ENCODE measurements around the gene SLC39A3.

GRCh38 chr19:2719920-2720776 is 19.7 kb downstream of the SLC39A3 start:
- TF ChIP-seq CTCF (conservative IDR thresholded peaks at IDR 0.05; ENCODE audit: low read depth in 2 of 2) (no peak), EZH2 (IDR thresholded peaks at IDR 0.05; ENCODE audit: low read depth, unreplicated experiment) (no peak), REST (IDR thresholded peaks at IDR 0.05; ENCODE audit: unreplicated experiment) (peak; percentile 3), EZH2phosphoT487 (IDR thresholded peaks at IDR 0.05; ENCODE audit: unreplicated experiment) (no peak), JUNB (IDR thresholded peaks at IDR 0.05; ENCODE audit: unreplicated experiment) (no peak), POLR2AphosphoS5 (IDR thresholded peaks at IDR 0.05; ENCODE audit: low read depth) (no peak), CREB1 (CRISPR knock-in tag; IDR thresholded peaks at IDR 0.05; ENCODE audit: low read depth) (no peak), ZNF114 (CRISPR knock-in tag; IDR thresholded peaks at IDR 0.05) (no peak), NANOG (IDR thresholded peaks at IDR 0.05; ENCODE audit: borderline replicate concordance) (no peak), ZNF331 (CRISPR knock-in tag; IDR thresholded peaks at IDR 0.05; ENCODE audit: low read depth) (no peak), STAT1 (IDR thresholded peaks at IDR 0.05; ENCODE audit: unreplicated experiment) (no peak), ETS1 (IDR thresholded peaks at IDR 0.05) (no peak), ZNF462 (CRISPR knock-in tag; IDR thresholded peaks at IDR 0.05) (no peak)

Data from GM23338 (cell line).